ENCODE data around the gene LRIG2. TPM values are rescaled to one million over a fixed set of nuclear protein-coding genes. Genes with fewer than 3 reads are reported as not detected.
"Not testable (repeated sequence)": the region's sequence is repeated elsewhere in the genome, so short reads cannot be mapped to it uniquely, and the experiment has no call there.

LRIG2 gene
- total and polyA plus RNA-seq, 11 donors = 3.5 to 13.1 (median 8.5) TPM

GRCh38 chr1:113074237-113074636 is 1.2 kb downstream of the LRIG2 start:
- Histone ChIP-seq H3K27me3 (no peaks in the 10 kb centered on the region), H3K4me1 (peaks cover 4 to 40% (median 26%) of the 10 kb centered on the region in 12 donors), H3K4me3 (peak overlapping the region; percentile 66 to 89 (median 78)), H3K36me3 (peaks cover 0 to 29% (median 15%) of the 10 kb centered on the region in 9 donors), H3K9me3 (no peaks in the 10 kb centered on the region), H3K27ac (peak overlapping the region in 10 of 12 donors; percentile 87 to 96 (median 92))
- WGBS, 4 donors = 60 to 65% (median 63%) methylated on average over 6 of the region's 6 CpGs
- TF ChIP-seq POLR2A (IDR thresholded peaks at IDR 0.05) (no peak), CTCF (IDR thresholded peaks at IDR 0.05) (no peak)
- no peak for DNase-seq
- no peak for ATAC-seq
- intact Hi-C loops (cut with DNase I) = loop anchor here in 7 of 10 donors (5.0 to 10.0 kb wide), 3 partner anchors 357 to 603 kb away; partner anchors contain the start of gene PPM1J (in 6 of the 7)

GRCh38 chr1:113077978-113078377 is 5.0 kb downstream of the LRIG2 start:
- WGBS, 4 donors = 96 to 100% (median 99%) methylated on average over 2 of the region's 2 CpGs
- H3K4me1 ChIP-seq = peaks cover 4 to 32% (median 20%) of the 10 kb centered on the region in 12 donors
- H3K9me3 ChIP-seq, H3K27me3 ChIP-seq, DNase-seq, H3K27ac ChIP-seq, H3K4me3 ChIP-seq, ATAC-seq: not testable (repeated sequence)
- H3K36me3 ChIP-seq = peaks cover 0 to 36% (median 25%) of the 10 kb centered on the region in 9 donors
- intact Hi-C loops (cut with DNase I) = loop anchor here in 5 of 10 donors (10.0 kb wide), 1 partner anchor 363 kb away; the partner anchor contains the start of gene PPM1J (in 5 of the 5)

GRCh38 chr1:113086541-113086940 is 13.5 kb downstream of the LRIG2 start:
- peaks cover 0 to 36% (median 9%) of the 10 kb centered on the region in 12 donors for H3K4me1 ChIP-seq
- H3K36me3 ChIP-seq = peaks cover 0 to 22% (median 4%) of the 10 kb centered on the region in 9 donors
- 66 to 73% (median 68%) methylated on average over 2 of the region's 2 CpGs for WGBS, 4 donors
- no peaks in the 10 kb centered on the region for H3K9me3 ChIP-seq
- intact Hi-C loops (cut with DNase I) = no loop called here
- ATAC-seq (no peak), DNase-seq (no peak)
- peak overlapping the region in 5 of 12 donors; percentile 3 to 74 (median 7) for H3K27ac ChIP-seq
- TF ChIP-seq CTCF (IDR thresholded peaks at IDR 0.05) (no peak), POLR2A (IDR thresholded peaks at IDR 0.05) (no peak)
- no peak overlapping the region for H3K4me3 ChIP-seq
- H3K27me3 ChIP-seq = no peaks in the 10 kb centered on the region

- H3K27ac ChIP-seq = peak overlapping the region; percentile 25 to 85 (median 64)
- H3K4me1 ChIP-seq = peaks cover 0 to 36% (median 13%) of the 10 kb centered on the region in 12 donors
- WGBS, 4 donors = 40 to 62% (median 51%) methylated on average over 1 of the region's 1 CpG
- H3K36me3 ChIP-seq = peaks cover 0 to 40% (median 22%) of the 10 kb centered on the region in 9 donors
- DNase-seq (no peak), ATAC-seq (peak; percentile 87 to 91 (median 90))
- H3K9me3 ChIP-seq = no peaks in the 10 kb centered on the region
- no peak for TF ChIP-seq CTCF (IDR thresholded peaks at IDR 0.05)
- no peak for TF ChIP-seq POLR2A (IDR thresholded peaks at IDR 0.05)
- no peak overlapping the region for H3K4me3 ChIP-seq
- no peaks in the 10 kb centered on the region for H3K27me3 ChIP-seq
- intact Hi-C loops (cut with DNase I) = no loop called here
Measured at GRCh38 chr1:113088972-113089371, 16.0 kb downstream of the LRIG2 start.

- WGBS, 4 donors = 96 to 99% (median 97%) methylated on average over 1 of the region's 1 CpG
- Histone ChIP-seq H3K27ac (peak overlapping the region in 5 of 12 donors; percentile 53 to 80 (median 74)), H3K4me1 (peaks cover 0 to 36% (median 13%) of the 10 kb centered on the region in 12 donors), H3K36me3 (peaks cover 0 to 50% (median 32%) of the 10 kb centered on the region in 9 donors), H3K9me3 (no peaks in the 10 kb centered on the region), H3K4me3 (no peak overlapping the region), H3K27me3 (no peaks in the 10 kb centered on the region)
- intact Hi-C loops (cut with DNase I) = no loop called here
- TF ChIP-seq POLR2A (IDR thresholded peaks at IDR 0.05) (no peak), CTCF (IDR thresholded peaks at IDR 0.05) (no peak)
- DNase-seq (no peak), ATAC-seq (no peak)
Measured at GRCh38 chr1:113090051-113090450, 17.1 kb downstream of the LRIG2 start.

All from heart left ventricle (tissue), 16 donors.